ENCODE results near the gene ANAPC7. TPM values are rescaled to one million over a fixed set of nuclear protein-coding genes. Genes with fewer than 3 reads are reported as not detected.

ANAPC7 gene
- total and polyA plus RNA-seq, 9 of the 15 experiments (the other 6 are each of a cell fraction or from before 2014, with no cell fraction given) = 46.7 to 158 (median 109) TPM

Small RNA genes lying within 50 kb of the gene (small RNA-seq; reads per million reads assigned to genes)
- gene RN7SL769P = not detected

Other genes starting within 250 kb of the ANAPC7 start
Only the 7 nearest of the 8 such genes appear.
- gene ATP2A2, start 122.5 kb downstream of the ANAPC7 start, total RNA-seq (2014; rRNA removed) = 73.5 and 82.5 TPM in 2 replicates
- gene ATP2A2, start 122.5 kb downstream of the ANAPC7 start, total RNA-seq (2014; rRNA removed; fragmentation: Illumina TruSeq; extraction: Trizol) = 46.7 and 51.6 TPM in 2 replicates
- 47.7 and 49.9 TPM in 2 replicates for gene ATP2A2, start 122.5 kb downstream of the ANAPC7 start, total RNA-seq (2015; rRNA removed; fragmentation: Illumina TruSeq; extraction: Trizol)
- gene ATP2A2, start 122.5 kb downstream of the ANAPC7 start, total RNA-seq (2021) = 180 and 205 TPM in 2 replicates
- gene ATP2A2, start 122.5 kb downstream of the ANAPC7 start, polyA plus RNA-seq (2011; rRNA removed) = 44.6 and 88.4 TPM in 2 replicates
- 137 and 150 TPM in 2 replicates for gene ATP2A2, start 122.5 kb downstream of the ANAPC7 start, polyA plus RNA-seq (2014; fragmentation: Illumina TruSeq; extraction: Trizol)
- 1 to 10 TPM; 5.2 to 6.7 TPM for gene ATP2A2, start 122.5 kb downstream of the ANAPC7 start, polyA plus RNA-seq (2014; fragmentation: Nextera tagmentation; extraction: Ambion mirVana)
- gene ATP2A2, start 122.5 kb downstream of the ANAPC7 start, polyA plus RNA-seq (2014; rRNA removed) = 60.8 and 63.2 TPM in 2 replicates
- gene ARPC3, start 46.6 kb upstream of the ANAPC7 start, total RNA-seq (2014; rRNA removed) = 172 and 197 TPM in 2 replicates
- gene ARPC3, start 46.6 kb upstream of the ANAPC7 start, total RNA-seq (2014; rRNA removed; fragmentation: Illumina TruSeq; extraction: Trizol) = 388 and 441 TPM in 2 replicates
- gene ARPC3, start 46.6 kb upstream of the ANAPC7 start, total RNA-seq (2015; rRNA removed; fragmentation: Illumina TruSeq; extraction: Trizol) = 475 and 504 TPM in 2 replicates
- gene ARPC3, start 46.6 kb upstream of the ANAPC7 start, total RNA-seq (2021) = 213 and 225 TPM in 2 replicates
- gene ARPC3, start 46.6 kb upstream of the ANAPC7 start, polyA plus RNA-seq (2011; rRNA removed) = 63.0 and 74.2 TPM in 2 replicates
- gene ARPC3, start 46.6 kb upstream of the ANAPC7 start, polyA plus RNA-seq (2014; fragmentation: Illumina TruSeq; extraction: Trizol) = 326 and 345 TPM in 2 replicates
- gene ARPC3, start 46.6 kb upstream of the ANAPC7 start, polyA plus RNA-seq (2014; fragmentation: Nextera tagmentation; extraction: Ambion mirVana) = 100 to 1,000 TPM; 450 to 575 TPM
- gene ARPC3, start 46.6 kb upstream of the ANAPC7 start, polyA plus RNA-seq (2014; rRNA removed) = 167 and 216 TPM in 2 replicates
- gene GPN3, start 64.5 kb upstream of the ANAPC7 start, total RNA-seq (2014; rRNA removed) = 33.2 and 35.8 TPM in 2 replicates
- 65.6 and 70.8 TPM in 2 replicates for gene GPN3, start 64.5 kb upstream of the ANAPC7 start, total RNA-seq (2014; rRNA removed; fragmentation: Illumina TruSeq; extraction: Trizol)
- gene GPN3, start 64.5 kb upstream of the ANAPC7 start, total RNA-seq (2015; rRNA removed; fragmentation: Illumina TruSeq; extraction: Trizol) = 51.4 and 55.5 TPM in 2 replicates
- 59.6 and 64.2 TPM in 2 replicates for gene GPN3, start 64.5 kb upstream of the ANAPC7 start, total RNA-seq (2021)
- gene GPN3, start 64.5 kb upstream of the ANAPC7 start, polyA plus RNA-seq (2011; rRNA removed) = 54.3 and 92.3 TPM in 2 replicates
- 55.7 and 57.1 TPM in 2 replicates for gene GPN3, start 64.5 kb upstream of the ANAPC7 start, polyA plus RNA-seq (2014; fragmentation: Illumina TruSeq; extraction: Trizol)
- gene GPN3, start 64.5 kb upstream of the ANAPC7 start, polyA plus RNA-seq (2014; fragmentation: Nextera tagmentation; extraction: Ambion mirVana) = 100 to 1,000 TPM; 105 to 123 TPM
- 43.8 and 48.3 TPM in 2 replicates for gene GPN3, start 64.5 kb upstream of the ANAPC7 start, polyA plus RNA-seq (2014; rRNA removed)
- 44.6 and 48.5 TPM in 2 replicates for gene FAM216A, start 65.1 kb upstream of the ANAPC7 start, total RNA-seq (2014; rRNA removed)
- 58.8 and 61.0 TPM in 2 replicates for gene FAM216A, start 65.1 kb upstream of the ANAPC7 start, total RNA-seq (2014; rRNA removed; fragmentation: Illumina TruSeq; extraction: Trizol)
- gene FAM216A, start 65.1 kb upstream of the ANAPC7 start, total RNA-seq (2015; rRNA removed; fragmentation: Illumina TruSeq; extraction: Trizol) = 39.9 and 42.2 TPM in 2 replicates
- gene FAM216A, start 65.1 kb upstream of the ANAPC7 start, total RNA-seq (2021) = 30.0 and 30.1 TPM in 2 replicates
- 78.0 and 96.9 TPM in 2 replicates for gene FAM216A, start 65.1 kb upstream of the ANAPC7 start, polyA plus RNA-seq (2011; rRNA removed)
- 38.5 and 50.0 TPM in 2 replicates for gene FAM216A, start 65.1 kb upstream of the ANAPC7 start, polyA plus RNA-seq (2014; fragmentation: Illumina TruSeq; extraction: Trizol)
- gene FAM216A, start 65.1 kb upstream of the ANAPC7 start, polyA plus RNA-seq (2014; fragmentation: Nextera tagmentation; extraction: Ambion mirVana) = 10 to 100 TPM; 17.2 to 30.1 TPM
- 61.6 and 66.0 TPM in 2 replicates for gene FAM216A, start 65.1 kb upstream of the ANAPC7 start, polyA plus RNA-seq (2014; rRNA removed)
- gene VPS29, start 98.4 kb upstream of the ANAPC7 start, total RNA-seq (2014; rRNA removed) = 69.6 and 85.8 TPM in 2 replicates
- 166 and 190 TPM in 2 replicates for gene VPS29, start 98.4 kb upstream of the ANAPC7 start, total RNA-seq (2014; rRNA removed; fragmentation: Illumina TruSeq; extraction: Trizol)
- gene VPS29, start 98.4 kb upstream of the ANAPC7 start, total RNA-seq (2015; rRNA removed; fragmentation: Illumina TruSeq; extraction: Trizol) = 143 and 162 TPM in 2 replicates
- 117 and 125 TPM in 2 replicates for gene VPS29, start 98.4 kb upstream of the ANAPC7 start, total RNA-seq (2021)
- 218 and 272 TPM in 2 replicates for gene VPS29, start 98.4 kb upstream of the ANAPC7 start, polyA plus RNA-seq (2011; rRNA removed)
- 225 and 273 TPM in 2 replicates for gene VPS29, start 98.4 kb upstream of the ANAPC7 start, polyA plus RNA-seq (2014; fragmentation: Illumina TruSeq; extraction: Trizol)
- gene VPS29, start 98.4 kb upstream of the ANAPC7 start, polyA plus RNA-seq (2014; fragmentation: Nextera tagmentation; extraction: Ambion mirVana) = 100 to 1,000 TPM; 550 to 638 TPM
- gene VPS29, start 98.4 kb upstream of the ANAPC7 start, polyA plus RNA-seq (2014; rRNA removed) = 269 and 342 TPM in 2 replicates
- 0.05 and 0.69 TPM in 2 replicates for gene RAD9B, start 98.6 kb upstream of the ANAPC7 start, total RNA-seq (2014; rRNA removed)
- gene RAD9B, start 98.6 kb upstream of the ANAPC7 start, total RNA-seq (2014; rRNA removed; fragmentation: Illumina TruSeq; extraction: Trizol) = 0.65 and 0.80 TPM in 2 replicates
- 0.43 and 0.64 TPM in 2 replicates for gene RAD9B, start 98.6 kb upstream of the ANAPC7 start, total RNA-seq (2015; rRNA removed; fragmentation: Illumina TruSeq; extraction: Trizol)
- gene RAD9B, start 98.6 kb upstream of the ANAPC7 start, total RNA-seq (2021) = 0.31 and 0.51 TPM in 2 replicates
- 0.24 and 0.42 TPM in 2 replicates for gene RAD9B, start 98.6 kb upstream of the ANAPC7 start, polyA plus RNA-seq (2011; rRNA removed)
- 0.28 and 0.43 TPM in 2 replicates for gene RAD9B, start 98.6 kb upstream of the ANAPC7 start, polyA plus RNA-seq (2014; fragmentation: Illumina TruSeq; extraction: Trizol)
- under 1 TPM; 0.49 to 0.83 TPM for gene RAD9B, start 98.6 kb upstream of the ANAPC7 start, polyA plus RNA-seq (2014; fragmentation: Nextera tagmentation; extraction: Ambion mirVana)
- gene RAD9B, start 98.6 kb upstream of the ANAPC7 start, polyA plus RNA-seq (2014; rRNA removed) = 0.31 and 0.32 TPM in 2 replicates
- 5.3 and 5.4 TPM in 2 replicates for gene PPTC7, start 179.6 kb upstream of the ANAPC7 start, total RNA-seq (2014; rRNA removed)
- 11.9 and 12.1 TPM in 2 replicates for gene PPTC7, start 179.6 kb upstream of the ANAPC7 start, total RNA-seq (2014; rRNA removed; fragmentation: Illumina TruSeq; extraction: Trizol)
- gene PPTC7, start 179.6 kb upstream of the ANAPC7 start, total RNA-seq (2015; rRNA removed; fragmentation: Illumina TruSeq; extraction: Trizol) = 7.6 and 8.0 TPM in 2 replicates
- 19.3 and 21.8 TPM in 2 replicates for gene PPTC7, start 179.6 kb upstream of the ANAPC7 start, total RNA-seq (2021)
- 21.6 and 23.1 TPM in 2 replicates for gene PPTC7, start 179.6 kb upstream of the ANAPC7 start, polyA plus RNA-seq (2011; rRNA removed)
- 18.2 and 19.5 TPM in 2 replicates for gene PPTC7, start 179.6 kb upstream of the ANAPC7 start, polyA plus RNA-seq (2014; fragmentation: Illumina TruSeq; extraction: Trizol)
- gene PPTC7, start 179.6 kb upstream of the ANAPC7 start, polyA plus RNA-seq (2014; fragmentation: Nextera tagmentation; extraction: Ambion mirVana) = 1 to 10 TPM; 2.6 to 4.7 TPM
- 15.2 and 16.9 TPM in 2 replicates for gene PPTC7, start 179.6 kb upstream of the ANAPC7 start, polyA plus RNA-seq (2014; rRNA removed)